A549 (cell line): ENCODE measurements around the gene CDH4.

Experiments used
- CTCF ChIP-seq: fragments of >200 bp; sonication (Bioruptor Twin); formaldehyde crosslinking; IDR thresholded peaks from 3 replicates; pipeline ENCODE4 v1.5.1; 2016
- EP300 ChIP-seq, 2 experiments: fragments of >200 bp; sonication (Bioruptor Twin); formaldehyde crosslinking; IDR thresholded peaks; 2 replicates in 1 of 2; 3 replicates in 1 of 2; pipeline ENCODE4 v1.6.1; 2016 to 2017
- HDAC2 ChIP-seq: fragments of 200-600 bp; sonication (generic); IDR thresholded peaks from 2 replicates; pipeline ENCODE4 v1.6.1; 2016
- KDM1A ChIP-seq: fragments of 200-600 bp; sonication (generic); IDR thresholded peaks from 2 replicates; pipeline ENCODE4 v1.6.1; 2016; ENCODE audit warnings: low read depth, mild to moderate bottlenecking
- MAFK ChIP-seq: fragments of 450-650 bp; IDR thresholded peaks from 2 replicates; pipeline ENCODE4 v1.6.1; 2014; ENCODE audit not compliant: partially characterized antibody
- MAX ChIP-seq: IDR thresholded peaks from 2 replicates; pipeline ENCODE4 v1.6.1; 2012
- NFE2L2 ChIP-seq: fragments of 150-350 bp; conservative IDR thresholded peaks from 2 replicates; pipeline ENCODE4 v1.6.1; 2014; ENCODE audit warnings: low read length
- PBX3 ChIP-seq: IDR thresholded peaks from 2 replicates; pipeline ENCODE4 v1.6.1; 2012
- POLR2A ChIP-seq: IDR thresholded peaks from 2 replicates; pipeline ENCODE4 v1.6.1; 2012; ENCODE audit warnings: mild to moderate bottlenecking, low read length
- RFX5 ChIP-seq: fragments of 450-650 bp; IDR thresholded peaks from 2 replicates; pipeline ENCODE4 v1.7.1; 2014; ENCODE audit warnings: antibody characterized with exemption, mild to moderate bottlenecking, moderate library complexity
- SREBF2 ChIP-seq: fragments of 450-650 bp; IDR thresholded peaks from 2 replicates; pipeline ENCODE4 v1.6.1; 2014; ENCODE audit warnings: mild to moderate bottlenecking, moderate library complexity
- ZNF302 ChIP-seq: fragments of 250-450 bp; sonication (Bioruptor Pico); IDR thresholded peaks from 2 replicates; pipeline ENCODE4 v1.9.0; 2021; ENCODE audit warnings: inconsistent platforms, mild to moderate bottlenecking, moderate library complexity

GRCh38 chr20:61528591-61528990, 276.5 kb downstream of the CDH4 start:
- TF ChIP-seq CTCF (no peak), POLR2A (no peak), NFE2L2 (no peak), EP300 (IDR thresholded peaks at IDR 0.05) (no peak), MAFK (no peak), RFX5 (no peak), SREBF2 (no peak), HDAC2 (no peak), PBX3 (no peak), ZNF302 (CRISPR knock-in tag) (no peak), MAX (no peak), KDM1A (no peak)
